SK-N-SH treated with all-trans-retinoic acid at 6 μM for 48 hours (cell line): Measurements from ENCODE around the gene FIGN.

Experiments
- ARNTL ChIP-seq: fragments of 450-650 bp; formaldehyde crosslinking; IDR thresholded peaks from 2 replicates; pipeline ENCODE4 v1.5.0; 2020; ENCODE audit warnings: low read depth, mild to moderate bottlenecking, moderate library complexity, borderline replicate concordance
- CSDC2 ChIP-seq: fragments of 250-450 bp; sonication (Bioruptor Pico); IDR thresholded peaks from 2 replicates; pipeline ENCODE4 v1.5.0; 2020; ENCODE audit warnings: mild to moderate bottlenecking, moderate library complexity
- OSR1 ChIP-seq: fragments of 250-450 bp; sonication (Bioruptor Pico); IDR thresholded peaks from 2 replicates; pipeline ENCODE4 v1.8.0; 2022; ENCODE audit warnings: moderate library complexity, mild to moderate bottlenecking, inconsistent platforms
- RARB ChIP-seq: fragments of 250-450 bp; sonication (Bioruptor Pico); IDR thresholded peaks from 2 replicates; pipeline ENCODE4 v1.8.0; 2021; ENCODE audit warnings: mild to moderate bottlenecking, moderate library complexity
- SNAI2 ChIP-seq: fragments of 250-450 bp; sonication (Bioruptor Pico); IDR thresholded peaks from 2 replicates; pipeline ENCODE4 v1.5.0; 2020; ENCODE audit warnings: mild to moderate bottlenecking, moderate library complexity
- ZC3H10 ChIP-seq: fragments of 250-450 bp; sonication (Bioruptor Pico); IDR thresholded peaks from 2 replicates; pipeline ENCODE4 v1.5.1; 2021; ENCODE audit warnings: mild to moderate bottlenecking, moderate library complexity
- ZFP3 ChIP-seq: fragments of 250-450 bp; sonication (Bioruptor Pico); IDR thresholded peaks from 2 replicates; pipeline ENCODE4 v1.5.0; 2020; ENCODE audit warnings: mild to moderate bottlenecking, moderate library complexity
- ZNF565 ChIP-seq: fragments of 450-650 bp; formaldehyde crosslinking; conservative IDR thresholded peaks from 2 replicates; pipeline ENCODE4 v1.5.0; 2020; ENCODE audit warnings: low read depth, mild to moderate bottlenecking, moderate library complexity
- ZNF8 ChIP-seq: fragments of 450-650 bp; formaldehyde crosslinking; IDR thresholded peaks from 2 replicates; pipeline ENCODE4 v1.5.0; 2020; ENCODE audit warnings: mild to moderate bottlenecking, moderate library complexity
- TF ChIP-seq, protein P1 (sequence below): fragments of 250-450 bp; sonication (Bioruptor Pico); IDR thresholded peaks from 2 replicates; pipeline ENCODE4 v1.8.0; 2020; ENCODE audit warnings: mild to moderate bottlenecking, moderate library complexity, borderline replicate concordance
- TF ChIP-seq, protein P2 (sequence below): fragments of 250-450 bp; sonication (Bioruptor Pico); IDR thresholded peaks from 2 replicates; pipeline ENCODE4 v1.5.1; 2021; ENCODE audit warnings: mild to moderate bottlenecking, moderate library complexity
- TF ChIP-seq, protein P3 (sequence below): fragments of 250-450 bp; sonication (Bioruptor Pico); IDR thresholded peaks from 2 replicates; pipeline ENCODE4 v1.8.0; 2021; ENCODE audit warnings: low read depth, mild to moderate bottlenecking, moderate library complexity, borderline replicate concordance
- TF ChIP-seq, protein P4 (sequence below): fragments of 250-450 bp; sonication (Bioruptor Pico); IDR thresholded peaks from 2 replicates; pipeline ENCODE4 v1.5.1; 2020; ENCODE audit warnings: low read depth, mild to moderate bottlenecking, moderate library complexity

DNA sequence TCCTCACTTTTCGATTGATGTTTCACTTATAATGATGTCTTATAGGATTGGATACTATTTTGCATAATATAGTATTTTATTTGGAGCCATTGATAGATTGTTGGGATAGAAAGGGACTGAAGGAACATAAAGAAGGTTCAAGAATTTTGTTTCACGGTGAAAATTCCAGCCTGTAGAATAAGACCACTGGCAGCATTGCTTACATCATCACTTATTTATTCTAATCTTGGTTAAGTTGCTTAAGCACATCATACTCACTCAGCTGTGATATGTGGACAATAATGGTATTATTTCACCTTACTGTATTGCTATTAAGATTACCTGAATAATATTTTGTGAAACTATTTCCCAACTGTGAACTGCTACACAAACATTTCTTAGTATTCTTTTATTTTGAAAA is 118.3 kb downstream of the FIGN start:
- TF ChIP-seq, protein P1, sequence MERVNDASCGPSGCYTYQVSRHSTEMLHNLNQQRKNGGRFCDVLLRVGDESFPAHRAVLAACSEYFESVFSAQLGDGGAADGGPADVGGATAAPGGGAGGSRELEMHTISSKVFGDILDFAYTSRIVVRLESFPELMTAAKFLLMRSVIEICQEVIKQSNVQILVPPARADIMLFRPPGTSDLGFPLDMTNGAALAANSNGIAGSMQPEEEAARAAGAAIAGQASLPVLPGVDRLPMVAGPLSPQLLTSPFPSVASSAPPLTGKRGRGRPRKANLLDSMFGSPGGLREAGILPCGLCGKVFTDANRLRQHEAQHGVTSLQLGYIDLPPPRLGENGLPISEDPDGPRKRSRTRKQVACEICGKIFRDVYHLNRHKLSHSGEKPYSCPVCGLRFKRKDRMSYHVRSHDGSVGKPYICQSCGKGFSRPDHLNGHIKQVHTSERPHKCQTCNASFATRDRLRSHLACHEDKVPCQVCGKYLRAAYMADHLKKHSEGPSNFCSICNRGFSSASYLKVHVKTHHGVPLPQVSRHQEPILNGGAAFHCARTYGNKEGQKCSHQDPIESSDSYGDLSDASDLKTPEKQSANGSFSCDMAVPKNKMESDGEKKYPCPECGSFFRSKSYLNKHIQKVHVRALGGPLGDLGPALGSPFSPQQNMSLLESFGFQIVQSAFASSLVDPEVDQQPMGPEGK, result no peak
- TF ChIP-seq RARB (CRISPR knock-in tag) (no peak), ARNTL (CRISPR knock-in tag) (no peak), OSR1 (CRISPR knock-in tag) (no peak), ZNF565 (CRISPR knock-in tag) (no peak), ZFP3 (CRISPR knock-in tag) (no peak), ZC3H10 (CRISPR knock-in tag) (no peak), ZNF8 (CRISPR knock-in tag) (no peak), CSDC2 (CRISPR knock-in tag) (no peak), SNAI2 (CRISPR knock-in tag) (no peak)
- TF ChIP-seq, protein P2, sequence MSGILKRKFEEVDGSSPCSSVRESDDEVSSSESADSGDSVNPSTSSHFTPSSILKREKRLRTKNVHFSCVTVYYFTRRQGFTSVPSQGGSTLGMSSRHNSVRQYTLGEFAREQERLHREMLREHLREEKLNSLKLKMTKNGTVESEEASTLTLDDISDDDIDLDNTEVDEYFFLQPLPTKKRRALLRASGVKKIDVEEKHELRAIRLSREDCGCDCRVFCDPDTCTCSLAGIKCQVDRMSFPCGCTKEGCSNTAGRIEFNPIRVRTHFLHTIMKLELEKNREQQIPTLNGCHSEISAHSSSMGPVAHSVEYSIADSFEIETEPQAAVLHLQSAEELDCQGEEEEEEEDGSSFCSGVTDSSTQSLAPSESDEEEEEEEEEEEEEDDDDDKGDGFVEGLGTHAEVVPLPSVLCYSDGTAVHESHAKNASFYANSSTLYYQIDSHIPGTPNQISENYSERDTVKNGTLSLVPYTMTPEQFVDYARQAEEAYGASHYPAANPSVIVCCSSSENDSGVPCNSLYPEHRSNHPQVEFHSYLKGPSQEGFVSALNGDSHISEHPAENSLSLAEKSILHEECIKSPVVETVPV (CRISPR knock-in tag), result no peak
- TF ChIP-seq, protein P3, sequence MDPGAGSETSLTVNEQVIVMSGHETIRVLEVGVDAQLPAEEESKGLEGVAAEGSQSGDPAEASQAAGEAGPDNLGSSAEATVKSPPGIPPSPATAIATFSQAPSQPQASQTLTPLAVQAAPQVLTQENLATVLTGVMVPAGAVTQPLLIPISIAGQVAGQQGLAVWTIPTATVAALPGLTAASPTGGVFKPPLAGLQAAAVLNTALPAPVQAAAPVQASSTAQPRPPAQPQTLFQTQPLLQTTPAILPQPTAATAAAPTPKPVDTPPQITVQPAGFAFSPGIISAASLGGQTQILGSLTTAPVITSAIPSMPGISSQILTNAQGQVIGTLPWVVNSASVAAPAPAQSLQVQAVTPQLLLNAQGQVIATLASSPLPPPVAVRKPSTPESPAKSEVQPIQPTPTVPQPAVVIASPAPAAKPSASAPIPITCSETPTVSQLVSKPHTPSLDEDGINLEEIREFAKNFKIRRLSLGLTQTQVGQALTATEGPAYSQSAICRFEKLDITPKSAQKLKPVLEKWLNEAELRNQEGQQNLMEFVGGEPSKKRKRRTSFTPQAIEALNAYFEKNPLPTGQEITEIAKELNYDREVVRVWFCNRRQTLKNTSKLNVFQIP (CRISPR knock-in tag), result no peak
- TF ChIP-seq, protein P4, sequence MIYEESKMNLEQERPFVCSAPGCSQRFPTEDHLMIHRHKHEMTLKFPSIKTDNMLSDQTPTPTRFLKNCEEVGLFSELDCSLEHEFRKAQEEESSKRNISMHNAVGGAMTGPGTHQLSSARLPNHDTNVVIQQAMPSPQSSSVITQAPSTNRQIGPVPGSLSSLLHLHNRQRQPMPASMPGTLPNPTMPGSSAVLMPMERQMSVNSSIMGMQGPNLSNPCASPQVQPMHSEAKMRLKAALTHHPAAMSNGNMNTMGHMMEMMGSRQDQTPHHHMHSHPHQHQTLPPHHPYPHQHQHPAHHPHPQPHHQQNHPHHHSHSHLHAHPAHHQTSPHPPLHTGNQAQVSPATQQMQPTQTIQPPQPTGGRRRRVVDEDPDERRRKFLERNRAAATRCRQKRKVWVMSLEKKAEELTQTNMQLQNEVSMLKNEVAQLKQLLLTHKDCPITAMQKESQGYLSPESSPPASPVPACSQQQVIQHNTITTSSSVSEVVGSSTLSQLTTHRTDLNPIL (CRISPR knock-in tag), result no peak
